Parathyroid adenoma (tissue), 2 donors: ENCODE data around the gene BCL2L11.

ENCODE experiments used
- H2AFZ ChIP-seq: fragments of 300-600 bp; sonication (generic); one replicate; pipeline ENCODE4 v1.7.0; 2017; ENCODE audit warnings: antibody characterized with exemption, mild to moderate bottlenecking
- H3K27ac ChIP-seq: fragments of 300-600 bp; sonication (generic); one replicate; pipeline ENCODE4 v1.7.0; 2017
- H3K27me3 ChIP-seq: fragments of 300-600 bp; sonication (generic); one replicate; pipeline ENCODE4 v1.7.0; 2017; ENCODE audit warnings: low read length; ENCODE audit not compliant: control insufficient read depth, insufficient read depth
- H3K36me3 ChIP-seq: fragments of 300-600 bp; sonication (generic); one replicate; pipeline ENCODE4 v1.7.0; 2017; ENCODE audit warnings: low read length; ENCODE audit not compliant: control insufficient read depth, insufficient read depth
- H3K4me1 ChIP-seq: fragments of 300-600 bp; sonication (generic); one replicate; pipeline ENCODE4 v1.7.0; 2017; ENCODE audit warnings: control low read depth
- H3K4me2 ChIP-seq: fragments of 300-600 bp; sonication (generic); one replicate; pipeline ENCODE4 v1.7.0; 2017; ENCODE audit warnings: low read length
- H3K4me3 ChIP-seq: fragments of 300-600 bp; sonication (generic); one replicate; pipeline ENCODE4 v1.7.0; 2017; ENCODE audit warnings: low read depth, low read length
- H3K79me2 ChIP-seq: fragments of 300-600 bp; sonication (generic); one replicate; pipeline ENCODE4 v1.7.0; 2017; ENCODE audit warnings: control low read depth
- H3K9ac ChIP-seq: fragments of 300-600 bp; sonication (generic); one replicate; pipeline ENCODE4 v1.7.0; 2017; ENCODE audit warnings: mild to moderate bottlenecking
- H3K9me3 ChIP-seq: fragments of 300-600 bp; sonication (generic); one replicate; pipeline ENCODE4 v1.7.0; 2017; ENCODE audit warnings: low read length; ENCODE audit not compliant: control insufficient read depth
- TF ChIP-seq, protein P1 (sequence below): fragments of 300-600 bp; sonication (generic); IDR thresholded peaks from one replicate; pipeline ENCODE4 v1.7.0; 2017; ENCODE audit warnings: antibody characterized with exemption, mild to moderate bottlenecking
- donor health status: primary hyperparathyroidism.

BCL2L11 gene

DNA sequence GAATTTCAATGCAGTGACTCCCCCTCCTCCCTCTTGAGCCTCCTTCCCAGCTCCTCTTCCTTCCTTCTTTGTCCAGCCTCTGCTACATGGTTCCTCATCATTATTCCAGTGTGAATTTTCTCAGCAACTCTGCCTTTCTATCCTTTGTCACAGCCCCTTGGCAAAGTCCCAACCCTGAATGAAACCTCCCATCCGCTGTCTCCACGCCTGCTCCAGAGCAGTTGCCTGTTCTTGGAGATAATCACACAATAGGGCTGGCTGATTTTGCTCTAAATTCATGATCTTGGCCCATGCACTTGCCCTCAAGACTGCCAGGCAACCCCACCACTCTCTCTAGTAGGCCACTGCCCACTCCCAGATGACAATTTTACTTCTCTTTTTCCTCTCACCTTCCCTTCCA, 61.4 kb downstream of the BCL2L11 start:
- no peak overlapping the region for H3K27ac ChIP-seq
- no peak overlapping the region for H3K9ac ChIP-seq
- H3K79me2 ChIP-seq = no peaks in the 10 kb centered on the region
- no peaks in the 10 kb centered on the region for H3K4me1 ChIP-seq
- no peaks in the 10 kb centered on the region for H3K27me3 ChIP-seq
- H3K9me3 ChIP-seq = no peaks in the 10 kb centered on the region
- H3K4me3 ChIP-seq = no peak overlapping the region
- H3K36me3 ChIP-seq = no peaks in the 10 kb centered on the region
- H2AFZ ChIP-seq = no peak overlapping the region
- no peak overlapping the region for H3K4me2 ChIP-seq
- TF ChIP-seq, protein P1, sequence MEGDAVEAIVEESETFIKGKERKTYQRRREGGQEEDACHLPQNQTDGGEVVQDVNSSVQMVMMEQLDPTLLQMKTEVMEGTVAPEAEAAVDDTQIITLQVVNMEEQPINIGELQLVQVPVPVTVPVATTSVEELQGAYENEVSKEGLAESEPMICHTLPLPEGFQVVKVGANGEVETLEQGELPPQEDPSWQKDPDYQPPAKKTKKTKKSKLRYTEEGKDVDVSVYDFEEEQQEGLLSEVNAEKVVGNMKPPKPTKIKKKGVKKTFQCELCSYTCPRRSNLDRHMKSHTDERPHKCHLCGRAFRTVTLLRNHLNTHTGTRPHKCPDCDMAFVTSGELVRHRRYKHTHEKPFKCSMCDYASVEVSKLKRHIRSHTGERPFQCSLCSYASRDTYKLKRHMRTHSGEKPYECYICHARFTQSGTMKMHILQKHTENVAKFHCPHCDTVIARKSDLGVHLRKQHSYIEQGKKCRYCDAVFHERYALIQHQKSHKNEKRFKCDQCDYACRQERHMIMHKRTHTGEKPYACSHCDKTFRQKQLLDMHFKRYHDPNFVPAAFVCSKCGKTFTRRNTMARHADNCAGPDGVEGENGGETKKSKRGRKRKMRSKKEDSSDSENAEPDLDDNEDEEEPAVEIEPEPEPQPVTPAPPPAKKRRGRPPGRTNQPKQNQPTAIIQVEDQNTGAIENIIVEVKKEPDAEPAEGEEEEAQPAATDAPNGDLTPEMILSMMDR = no peak

DNA sequence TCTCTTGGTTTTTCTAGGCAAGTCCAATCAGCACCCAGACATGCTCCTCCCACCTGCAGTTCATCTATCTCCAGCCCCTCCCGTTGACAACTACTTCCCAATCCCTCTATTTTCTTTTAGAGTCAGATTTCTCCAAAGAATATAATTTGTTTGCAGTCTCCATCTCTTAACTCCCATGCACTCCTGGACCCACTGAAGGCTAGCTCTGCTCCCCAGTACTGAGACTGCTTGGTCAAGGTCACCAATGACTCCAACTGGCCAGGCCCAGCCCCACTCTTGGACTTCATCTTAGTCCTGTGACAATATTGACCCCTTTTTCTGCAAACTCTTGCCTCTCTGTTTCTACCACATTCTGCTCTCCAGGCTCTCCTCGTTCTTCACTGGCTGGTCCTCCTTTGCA, 62.0 kb downstream of the BCL2L11 start:
- Histone ChIP-seq H3K4me3 (no peak overlapping the region), H3K79me2 (no peaks in the 10 kb centered on the region), H3K27me3 (no peaks in the 10 kb centered on the region), H3K9me3 (no peaks in the 10 kb centered on the region), H3K4me1 (no peaks in the 10 kb centered on the region), H3K36me3 (no peaks in the 10 kb centered on the region), H2AFZ (no peak overlapping the region), H3K4me2 (no peak overlapping the region), H3K9ac (no peak overlapping the region), H3K27ac (no peak overlapping the region)
- TF ChIP-seq, protein P1 = no peak

DNA sequence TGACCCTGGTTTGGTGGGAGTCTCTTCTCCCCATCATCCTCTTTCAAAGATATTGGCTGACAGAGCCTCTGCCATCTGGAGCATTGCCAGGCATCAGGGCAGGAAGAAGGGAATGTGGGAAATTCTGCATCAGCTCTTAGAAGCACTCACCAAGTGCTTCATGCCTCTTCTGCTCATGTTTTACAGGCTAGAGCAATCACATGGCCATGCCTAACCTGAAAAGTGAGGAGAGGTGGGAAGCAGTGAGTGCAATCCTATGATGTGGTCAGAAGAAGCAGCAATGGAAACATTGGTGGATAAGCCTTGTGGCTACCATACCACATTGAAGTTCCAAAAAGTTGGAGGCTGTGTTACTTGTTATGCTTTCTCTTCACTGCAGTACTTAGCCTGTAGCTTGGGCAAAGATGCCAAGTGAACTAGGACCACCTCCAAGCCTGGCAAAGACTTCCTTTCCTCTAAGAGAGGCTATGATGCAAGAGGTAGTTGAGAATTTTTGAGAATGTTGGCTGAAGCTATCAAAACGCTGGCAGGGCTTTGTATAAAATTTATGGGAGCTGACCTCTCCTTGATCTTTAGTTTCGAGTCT, 64.1 kb downstream of the BCL2L11 start:
- no peak overlapping the region for H3K4me2 ChIP-seq
- H3K9ac ChIP-seq = no peak overlapping the region
- no peak overlapping the region for H3K4me3 ChIP-seq
- no peaks in the 10 kb centered on the region for H3K9me3 ChIP-seq
- TF ChIP-seq, protein P1 = no peak
- no peak overlapping the region for H2AFZ ChIP-seq
- no peaks in the 10 kb centered on the region for H3K27me3 ChIP-seq
- H3K79me2 ChIP-seq = no peaks in the 10 kb centered on the region
- H3K27ac ChIP-seq = no peak overlapping the region
- H3K4me1 ChIP-seq = no peaks in the 10 kb centered on the region
- H3K36me3 ChIP-seq = no peaks in the 10 kb centered on the region

- Histone ChIP-seq H3K79me2 (no peaks in the 10 kb centered on the region), H3K4me2 (no peak overlapping the region), H3K27ac (no peak overlapping the region), H3K4me3 (no peak overlapping the region), H3K9ac (no peak overlapping the region), H3K36me3 (no peaks in the 10 kb centered on the region), H2AFZ (no peak overlapping the region), H3K27me3 (no peaks in the 10 kb centered on the region), H3K9me3 (no peaks in the 10 kb centered on the region), H3K4me1 (no peaks in the 10 kb centered on the region)
- TF ChIP-seq, protein P1 = no peak
These were observed 64.8 kb downstream of the BCL2L11 start for GRCh38 chr2:111185361-111186022.
